SK-N-SH treated with all-trans-retinoic acid at 6 μM for 48 hours (cell line): ENCODE measurements around the gene LHB.

ENCODE experiments used
- ATAC-seq: fragments of 200-7000 bp; cut with Tn5 transposase; 3 replicates; pipeline ENCODE4 v1.9.1; 2020; ENCODE audit warnings: mild to moderate bottlenecking, moderate library complexity
- ARNTL ChIP-seq: fragments of 450-650 bp; formaldehyde crosslinking; IDR thresholded peaks from 2 replicates; pipeline ENCODE4 v1.5.0; 2020; ENCODE audit warnings: low read depth, mild to moderate bottlenecking, moderate library complexity, borderline replicate concordance
- BACH2 ChIP-seq: fragments of 250-450 bp; sonication (Bioruptor Pico); IDR thresholded peaks from 2 replicates; pipeline ENCODE4 v1.9.0; 2021; ENCODE audit warnings: mild to moderate bottlenecking, borderline replicate concordance
- CREB5 ChIP-seq: fragments of 250-450 bp; sonication (Bioruptor Pico); IDR thresholded peaks from 2 replicates; pipeline ENCODE4 v1.5.1; 2020; ENCODE audit warnings: low read depth, mild to moderate bottlenecking, moderate library complexity
- CSDC2 ChIP-seq: fragments of 250-450 bp; sonication (Bioruptor Pico); IDR thresholded peaks from 2 replicates; pipeline ENCODE4 v1.5.0; 2020; ENCODE audit warnings: mild to moderate bottlenecking, moderate library complexity
- CSRNP3 ChIP-seq: fragments of 250-450 bp; sonication (Bioruptor Pico); IDR thresholded peaks from 2 replicates; pipeline ENCODE4 v1.5.1; 2021; ENCODE audit warnings: mild to moderate bottlenecking, moderate library complexity
- ESRRG ChIP-seq: fragments of 250-450 bp; sonication (Bioruptor Pico); IDR thresholded peaks from 2 replicates; pipeline ENCODE4 v1.6.1; 2021; ENCODE audit warnings: mild to moderate bottlenecking
- GLIS3 ChIP-seq: fragments of 250-450 bp; sonication (Bioruptor Pico); IDR thresholded peaks from 2 replicates; pipeline ENCODE4 v1.5.0; 2020; ENCODE audit warnings: mild to moderate bottlenecking, moderate library complexity
- ISL1 ChIP-seq: fragments of 250-450 bp; sonication (Bioruptor Pico); IDR thresholded peaks from 2 replicates; pipeline ENCODE4 v2.1.2; 2022; ENCODE audit warnings: mild to moderate bottlenecking, moderate library complexity
- OSR1 ChIP-seq: fragments of 250-450 bp; sonication (Bioruptor Pico); IDR thresholded peaks from 2 replicates; pipeline ENCODE4 v1.8.0; 2022; ENCODE audit warnings: moderate library complexity, mild to moderate bottlenecking, inconsistent platforms
- PATZ1 ChIP-seq: fragments of 250-450 bp; sonication (Bioruptor Pico); IDR thresholded peaks from 2 replicates; pipeline ENCODE4 v1.8.0; 2020; ENCODE audit warnings: mild to moderate bottlenecking, moderate library complexity, borderline replicate concordance
- POU6F1 ChIP-seq: fragments of 250-450 bp; sonication (Bioruptor Pico); IDR thresholded peaks from 2 replicates; pipeline ENCODE4 v1.8.0; 2021; ENCODE audit warnings: low read depth, mild to moderate bottlenecking, moderate library complexity, borderline replicate concordance
- PPARA ChIP-seq: fragments of 250-450 bp; sonication (Bioruptor Pico); IDR thresholded peaks from 2 replicates; pipeline ENCODE4 v1.5.0; 2020; ENCODE audit warnings: mild to moderate bottlenecking, borderline replicate concordance
- RARB ChIP-seq: fragments of 250-450 bp; sonication (Bioruptor Pico); IDR thresholded peaks from 2 replicates; pipeline ENCODE4 v1.8.0; 2021; ENCODE audit warnings: mild to moderate bottlenecking, moderate library complexity
- SNAI2 ChIP-seq: fragments of 250-450 bp; sonication (Bioruptor Pico); IDR thresholded peaks from 2 replicates; pipeline ENCODE4 v1.5.0; 2020; ENCODE audit warnings: mild to moderate bottlenecking, moderate library complexity
- TCF4 ChIP-seq: fragments of 250-450 bp; sonication (Bioruptor Pico); IDR thresholded peaks from 2 replicates; pipeline ENCODE4 v1.8.0; 2021; ENCODE audit warnings: mild to moderate bottlenecking, moderate library complexity, borderline replicate concordance
- TOX ChIP-seq: fragments of 250-450 bp; sonication (Bioruptor Pico); IDR thresholded peaks from 2 replicates; pipeline ENCODE4 v1.8.0; 2021; ENCODE audit warnings: mild to moderate bottlenecking, moderate library complexity, borderline replicate concordance
- TSHZ2 ChIP-seq: fragments of 250-450 bp; sonication (Bioruptor Pico); IDR thresholded peaks from 2 replicates; pipeline ENCODE4 v1.5.0; 2020; ENCODE audit warnings: mild to moderate bottlenecking, moderate library complexity
- ZC3H10 ChIP-seq: fragments of 250-450 bp; sonication (Bioruptor Pico); IDR thresholded peaks from 2 replicates; pipeline ENCODE4 v1.5.1; 2021; ENCODE audit warnings: mild to moderate bottlenecking, moderate library complexity
- ZFP3 ChIP-seq: fragments of 250-450 bp; sonication (Bioruptor Pico); IDR thresholded peaks from 2 replicates; pipeline ENCODE4 v1.5.0; 2020; ENCODE audit warnings: mild to moderate bottlenecking, moderate library complexity
- ZFP30 ChIP-seq: fragments of 450-650 bp; formaldehyde crosslinking; IDR thresholded peaks from 2 replicates; pipeline ENCODE4 v1.5.0; 2022; ENCODE audit warnings: mild to moderate bottlenecking, moderate library complexity
- ZNF565 ChIP-seq: fragments of 450-650 bp; formaldehyde crosslinking; conservative IDR thresholded peaks from 2 replicates; pipeline ENCODE4 v1.5.0; 2020; ENCODE audit warnings: low read depth, mild to moderate bottlenecking, moderate library complexity
- ZNF70 ChIP-seq: fragments of 450-650 bp; formaldehyde crosslinking; IDR thresholded peaks from 2 replicates; pipeline ENCODE4 v1.5.0; 2020; ENCODE audit warnings: mild to moderate bottlenecking, moderate library complexity

LHB gene

GRCh38 chr19:48968813-48969218 is 48.1 kb downstream of the LHB start:
- ATAC-seq, result no peak
- TF ChIP-seq ZNF70 (no peak), OSR1 (no peak), ARNTL (no peak), TOX (CRISPR knock-in tag) (no peak), GLIS3 (no peak), TSHZ2 (CRISPR knock-in tag) (no peak), POU6F1 (CRISPR knock-in tag) (no peak), PPARA (CRISPR knock-in tag) (no peak), CSRNP3 (CRISPR knock-in tag) (no peak), ZFP30 (CRISPR knock-in tag) (no peak), CSDC2 (CRISPR knock-in tag) (no peak), RARB (CRISPR knock-in tag) (no peak), PATZ1 (no peak), ESRRG (no peak), ISL1 (CRISPR knock-in tag) (no peak), SNAI2 (no peak), TCF4 (no peak), ZC3H10 (CRISPR knock-in tag) (no peak)

- no peak for ATAC-seq
- no peak for TF ChIP-seq CSRNP3 (CRISPR knock-in tag)
- no peak for TF ChIP-seq ZC3H10 (CRISPR knock-in tag)
- TF ChIP-seq ZNF565, result no peak
- TF ChIP-seq POU6F1 (CRISPR knock-in tag), result no peak
- TF ChIP-seq CREB5 (CRISPR knock-in tag), result no peak
- TF ChIP-seq ISL1 (CRISPR knock-in tag), result no peak
- TF ChIP-seq ARNTL, result no peak
- TF ChIP-seq ZNF70, result no peak
- TF ChIP-seq RARB (CRISPR knock-in tag), result no peak
- no peak for TF ChIP-seq ZFP3 (CRISPR knock-in tag)
- no peak for TF ChIP-seq PATZ1
- TF ChIP-seq TOX (CRISPR knock-in tag), result no peak
- TF ChIP-seq PPARA (CRISPR knock-in tag), result no peak
- no peak for TF ChIP-seq OSR1
- TF ChIP-seq ESRRG, result no peak
- TF ChIP-seq BACH2, result no peak
These were observed 48.7 kb downstream of the LHB start for GRCh38 chr19:48968179-48968661.
